ENCODE data around the gene KLHDC8A. TPM values are rescaled to one million over a fixed set of nuclear protein-coding genes. Genes with fewer than 3 reads are reported as not detected.
"Not testable (repeated sequence)": the region's sequence is repeated elsewhere in the genome, so short reads cannot be mapped to it uniquely, and the experiment has no call there.

The KLHDC8A gene
- total RNA-seq, 1 donor from 2014 or later, result 0.24 TPM

GRCh38 chr1:205373798-205374175 is 17.1 kb upstream of the KLHDC8A start:
- ATAC-seq (ENCODE audit: poor library complexity) (no peak), DNase-seq (no peak)

GRCh38 chr1:205373022-205373797 is 16.5 kb upstream of the KLHDC8A start:
- ATAC-seq (ENCODE audit: poor library complexity) (no peak), DNase-seq (no peak)
- intact Hi-C loops (cut with DNase I), result no loop called here

More at GRCh38 chr1:205373798-205374175, 17.1 kb upstream of the KLHDC8A start:
- intact Hi-C loops (cut with DNase I), result no loop called here

- DNase-seq, result no peak
- intact Hi-C loops (cut with DNase I), result no loop called here
- no peak for ATAC-seq (ENCODE audit: poor library complexity)
Observed at GRCh38 chr1:205371871-205372660, 15.3 kb upstream of the KLHDC8A start.

GRCh38 chr1:205370780-205371179 is 14.1 kb upstream of the KLHDC8A start:
- no peak for DNase-seq
- no peak for ATAC-seq (ENCODE audit: poor library complexity)
- intact Hi-C loops (cut with DNase I), result no loop called here

- DNase-seq, result no peak
- intact Hi-C loops (cut with DNase I), result no loop called here
- ATAC-seq (ENCODE audit: poor library complexity), result no peak
Observed at GRCh38 chr1:205369701-205370123, 13.0 kb upstream of the KLHDC8A start.

GRCh38 chr1:205368478-205368877 is 11.8 kb upstream of the KLHDC8A start:
- ATAC-seq (ENCODE audit: poor library complexity) (no peak), DNase-seq (no peak)
- intact Hi-C loops (cut with DNase I), result no loop called here

- DNase-seq (no peak), ATAC-seq (ENCODE audit: poor library complexity) (no peak)
- intact Hi-C loops (cut with DNase I), result no loop called here
Observed at GRCh38 chr1:205365945-205366463, 9.3 kb upstream of the KLHDC8A start.

GRCh38 chr1:205365086-205365485 is 8.4 kb upstream of the KLHDC8A start:
- ATAC-seq (ENCODE audit: poor library complexity); intact Hi-C loops (cut with DNase I); DNase-seq: not testable (repeated sequence)

- ATAC-seq (ENCODE audit: poor library complexity), result no peak
- no peak for DNase-seq
- intact Hi-C loops (cut with DNase I), result no loop called here
Observed at GRCh38 chr1:205360891-205361290, 4.2 kb upstream of the KLHDC8A start.

GRCh38 chr1:205359771-205360565 is 3.2 kb upstream of the KLHDC8A start:
- DNase-seq (no peak), ATAC-seq (ENCODE audit: poor library complexity) (no peak)
- intact Hi-C loops (cut with DNase I), result loop anchor here (10.0 kb wide), 1 partner anchor 125 kb away; no protein-coding TSS in a partner anchor

- ATAC-seq (ENCODE audit: poor library complexity), result no peak
- intact Hi-C loops (cut with DNase I), result loop anchor here (10.0 kb wide), 1 partner anchor 126 kb away; no protein-coding TSS in a partner anchor
- no peak for DNase-seq
Observed at GRCh38 chr1:205358579-205358978, 1.9 kb upstream of the KLHDC8A start.

- ATAC-seq (ENCODE audit: poor library complexity) (no peak), DNase-seq (no peak)
- intact Hi-C loops (cut with DNase I), result loop anchor here (10.0 kb wide), 1 partner anchor 127 kb away; no protein-coding TSS in a partner anchor
Observed at GRCh38 chr1:205357567-205357966, 845 bp upstream of the KLHDC8A start.

GRCh38 chr1:205355075-205355453 is 1.7 kb downstream of the KLHDC8A start:
- ATAC-seq (ENCODE audit: poor library complexity) (peak; percentile 43), DNase-seq (no peak)
- intact Hi-C loops (cut with DNase I), result loop anchor here (10.0 kb wide), 1 partner anchor 130 kb away; no protein-coding TSS in a partner anchor

GRCh38 chr1:205354259-205355074 is 2.3 kb downstream of the KLHDC8A start:
- ATAC-seq (ENCODE audit: poor library complexity), result peak; percentile 71
- intact Hi-C loops (cut with DNase I), result loop anchor here (10.0 kb wide), 1 partner anchor 130 kb away; no protein-coding TSS in a partner anchor
- no peak for DNase-seq

GRCh38 chr1:205353612-205354011 is 3.1 kb downstream of the KLHDC8A start:
- intact Hi-C loops (cut with DNase I), result loop anchor here (10.0 kb wide), 1 partner anchor 131 kb away; no protein-coding TSS in a partner anchor
- ATAC-seq (ENCODE audit: poor library complexity), result no peak
- no peak for DNase-seq

- intact Hi-C loops (cut with DNase I), result loop anchor here (10.0 kb wide), 1 partner anchor 132 kb away; no protein-coding TSS in a partner anchor
- DNase-seq (no peak), ATAC-seq (ENCODE audit: poor library complexity) (no peak)
Observed at GRCh38 chr1:205353191-205353590, 3.5 kb downstream of the KLHDC8A start.

GRCh38 chr1:205351984-205352713 is 4.6 kb downstream of the KLHDC8A start:
- ATAC-seq (ENCODE audit: poor library complexity) (no peak), DNase-seq (no peak)
- intact Hi-C loops (cut with DNase I), result loop anchor here (10.0 kb wide), 1 partner anchor 133 kb away; no protein-coding TSS in a partner anchor

All from Right ventricle myocardium superior (tissue), 1 donor.